HepG2 (cell line): Measurements from ENCODE around the gene FAM117A. TPM values are rescaled to one million over a fixed set of nuclear protein-coding genes. Genes with fewer than 3 reads are reported as not detected.

Source experiments
- ASH2L ChIP-seq: fragments of 300-600, 200-600 bp; sonication (generic); IDR thresholded peaks from 2 replicates; pipeline ENCODE4 v1.7.0; 2017; ENCODE audit warnings: low read depth, mild to moderate bottlenecking, moderate library complexity, mixed read lengths, low read length; ENCODE audit not compliant: insufficient read length
- CENPT ChIP-seq: sonication (generic); formaldehyde crosslinking; IDR thresholded peaks from 2 replicates; pipeline ENCODE4 v1.8.0; 2022; ENCODE audit warnings: low read depth, mild to moderate bottlenecking, moderate library complexity, missing genetic modification reagents
- EEA1 ChIP-seq: sonication (generic); formaldehyde crosslinking; IDR thresholded peaks from 2 replicates; pipeline ENCODE4 v1.5.1; 2020; ENCODE audit warnings: mild to moderate bottlenecking, missing genetic modification reagents, borderline replicate concordance
- HOXA5 ChIP-seq: sonication (generic); formaldehyde crosslinking; IDR thresholded peaks from 2 replicates; pipeline ENCODE4 v1.4.0; 2020; ENCODE audit warnings: missing genetic modification reagents
- KAT7 ChIP-seq: IDR thresholded peaks from 2 replicates; pipeline ENCODE4 v1.6.1; 2018; ENCODE audit warnings: borderline replicate concordance, missing compliant biosample characterization
- NKX3-1 ChIP-seq: sonication (generic); formaldehyde crosslinking; IDR thresholded peaks from 2 replicates; pipeline ENCODE4 v1.5.0; 2020; ENCODE audit warnings: missing genetic modification reagents
- NPAS2 ChIP-seq: sonication (generic); formaldehyde crosslinking; IDR thresholded peaks from 2 replicates; pipeline ENCODE4 v1.8.0; 2022; ENCODE audit warnings: mild to moderate bottlenecking, missing genetic modification reagents, borderline replicate concordance
- SALL1 ChIP-seq: sonication (generic); formaldehyde crosslinking; IDR thresholded peaks from 2 replicates; pipeline ENCODE4 v1.8.0; 2022; ENCODE audit warnings: mild to moderate bottlenecking, missing genetic modification reagents
- TRIM24 ChIP-seq: sonication (generic); formaldehyde crosslinking; IDR thresholded peaks from 2 replicates; pipeline ENCODE4 v1.8.0; 2022; ENCODE audit warnings: mild to moderate bottlenecking, missing genetic modification reagents
- ZBTB7A ChIP-seq: sonication (generic); formaldehyde crosslinking; IDR thresholded peaks from 2 replicates; pipeline ENCODE4 v1.8.0; 2022; ENCODE audit warnings: mild to moderate bottlenecking, missing genetic modification reagents
- ZNF160 ChIP-seq: sonication (generic); formaldehyde crosslinking; IDR thresholded peaks from 2 replicates; pipeline ENCODE4 v1.8.0; 2022; ENCODE audit warnings: mild to moderate bottlenecking, inconsistent platforms, missing genetic modification reagents
- ZNF333 ChIP-seq: sonication (generic); formaldehyde crosslinking; IDR thresholded peaks from 2 replicates; pipeline ENCODE4 v1.4.0; 2020; ENCODE audit warnings: mild to moderate bottlenecking, missing genetic modification reagents, borderline replicate concordance
- ZNF737 ChIP-seq: sonication (generic); formaldehyde crosslinking; IDR thresholded peaks from 2 replicates; pipeline ENCODE4 v1.5.0; 2020; ENCODE audit warnings: missing genetic modification reagents, mild to moderate bottlenecking, borderline replicate concordance
- polyA plus RNA-seq, 8 experiments: library from polyadenylated mRNA; depleted of rRNA in 3 of 8; stranded (reverse) in 7 of 8; unstranded in 1 of 8; fragments of >200 nt; fragmentation: Illumina TruSeq in 4 of 8; extraction: Trizol in 4 of 8; gene quantifications; 2 replicates each; pipeline versions ENCODE4 v1.2.1 to v1.2.3, GENCODE V29; 2011 to 2016; ENCODE audit warnings: low read depth in 4 of 8, missing spikeins in 1 of 8, mixed read lengths in 1 of 8; ENCODE audit not compliant: insufficient read depth in 1 of 8
- total RNA-seq, 5 experiments: library from RNA; depleted of rRNA; stranded (reverse); fragments of >200 nt; fragmentation: Illumina TruSeq; extraction: Trizol; gene quantifications; 2 replicates each; pipeline ENCODE4 v1.2.3, GENCODE V29; 2016; ENCODE audit warnings: low read depth in 1 of 5
- TF ChIP-seq, protein P1 (sequence below): sonication (generic); formaldehyde crosslinking; IDR thresholded peaks from 2 replicates; pipeline ENCODE4 v1.4.0; 2020; ENCODE audit warnings: mild to moderate bottlenecking, missing genetic modification reagents, borderline replicate concordance
- TF ChIP-seq, protein P2 (sequence below): sonication (generic); formaldehyde crosslinking; IDR thresholded peaks from 2 replicates; pipeline ENCODE4 v1.8.1; 2022; ENCODE audit warnings: mild to moderate bottlenecking, missing genetic modification reagents
- TF ChIP-seq, protein P3 (sequence below): sonication (generic); formaldehyde crosslinking; IDR thresholded peaks from 2 replicates; pipeline ENCODE4 v1.5.0; 2020; ENCODE audit warnings: mild to moderate bottlenecking, missing genetic modification reagents, borderline replicate concordance

Gene FAM117A
- total and polyA plus RNA-seq, 2 of the 13 experiments (the other 11 are each of a cell fraction or from before 2014, with no cell fraction given): 12.1 to 19.8 TPM

DNA sequence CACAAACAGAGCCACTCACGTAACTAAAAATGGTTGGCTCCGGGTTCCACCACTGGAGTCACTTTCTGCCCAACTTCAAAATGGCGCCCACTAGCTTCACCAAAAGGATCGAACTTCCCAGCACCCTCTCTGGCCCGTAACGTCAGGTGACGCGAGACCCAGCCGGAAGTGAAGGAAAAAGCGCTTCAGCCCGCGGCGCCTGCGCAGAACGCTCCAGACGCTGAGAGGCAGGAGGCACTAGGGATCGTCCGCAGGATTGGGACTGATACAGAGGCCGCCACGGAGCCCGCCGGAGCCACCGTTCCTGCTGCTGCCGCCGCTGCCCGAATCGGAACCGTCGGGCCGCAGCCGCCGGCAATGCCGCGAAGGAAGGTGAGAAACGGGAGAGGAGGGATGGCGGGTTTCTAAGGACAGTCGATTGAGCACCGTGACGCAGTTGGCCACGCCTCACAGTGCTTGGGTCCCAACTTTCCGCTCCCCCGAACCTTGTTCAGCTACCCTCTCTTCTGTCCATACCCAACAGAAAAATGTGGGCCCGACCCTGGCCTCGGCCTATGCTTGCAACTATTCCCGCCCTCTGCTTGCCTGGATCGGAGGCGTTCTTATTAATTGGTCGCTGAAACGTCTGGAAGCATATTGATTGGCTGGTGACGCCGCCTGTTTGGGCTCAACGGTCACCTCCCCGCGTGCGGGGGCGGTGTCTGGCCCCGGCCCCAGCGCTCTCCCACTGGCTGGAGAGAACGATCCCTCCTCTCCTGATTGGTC lies 24.7 kb upstream of the FAM117A start, which contains the start of gene KAT7 (continued):
- TF ChIP-seq ZNF160 (CRISPR knock-in tag) (peak; percentile 55; the same call in 1 of the 2 replicates), KAT7 (CRISPR knock-in tag) (peak; percentile 77; the same call in 1 of the 2 replicates), EEA1 (CRISPR knock-in tag) (peak; percentile 92; the same call in 1 of the 2 replicates), NPAS2 (no peak), ZNF737 (CRISPR knock-in tag) (peak; percentile 96; the same call in 1 of the 2 replicates), ZBTB7A (no peak), HOXA5 (no peak), SALL1 (CRISPR knock-in tag) (peak; percentile 75), NKX3-1 (no peak; the same call in 1 of the 2 replicates), ZNF333 (no peak; the same call in 1 of the 2 replicates), ASH2L (peak; percentile 97), TRIM24 (CRISPR knock-in tag) (no peak), CENPT (no peak)
- TF ChIP-seq, protein P1, sequence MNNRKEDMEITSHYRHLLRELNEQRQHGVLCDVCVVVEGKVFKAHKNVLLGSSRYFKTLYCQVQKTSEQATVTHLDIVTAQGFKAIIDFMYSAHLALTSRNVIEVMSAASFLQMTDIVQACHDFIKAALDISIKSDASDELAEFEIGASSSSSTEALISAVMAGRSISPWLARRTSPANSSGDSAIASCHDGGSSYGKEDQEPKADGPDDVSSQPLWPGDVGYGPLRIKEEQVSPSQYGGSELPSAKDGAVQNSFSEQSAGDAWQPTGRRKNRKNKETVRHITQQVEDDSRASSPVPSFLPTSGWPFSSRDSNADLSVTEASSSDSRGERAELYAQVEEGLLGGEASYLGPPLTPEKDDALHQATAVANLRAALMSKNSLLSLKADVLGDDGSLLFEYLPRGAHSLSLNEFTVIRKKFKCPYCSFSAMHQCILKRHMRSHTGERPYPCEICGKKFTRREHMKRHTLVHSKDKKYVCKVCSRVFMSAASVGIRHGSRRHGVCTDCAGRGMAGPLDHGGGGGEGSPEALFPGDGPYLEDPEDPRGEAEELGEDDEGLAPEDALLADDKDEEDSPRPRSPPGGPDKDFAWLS (CRISPR knock-in tag): peak; percentile 75; the same call in 1 of the 2 replicates
- TF ChIP-seq, protein P2, sequence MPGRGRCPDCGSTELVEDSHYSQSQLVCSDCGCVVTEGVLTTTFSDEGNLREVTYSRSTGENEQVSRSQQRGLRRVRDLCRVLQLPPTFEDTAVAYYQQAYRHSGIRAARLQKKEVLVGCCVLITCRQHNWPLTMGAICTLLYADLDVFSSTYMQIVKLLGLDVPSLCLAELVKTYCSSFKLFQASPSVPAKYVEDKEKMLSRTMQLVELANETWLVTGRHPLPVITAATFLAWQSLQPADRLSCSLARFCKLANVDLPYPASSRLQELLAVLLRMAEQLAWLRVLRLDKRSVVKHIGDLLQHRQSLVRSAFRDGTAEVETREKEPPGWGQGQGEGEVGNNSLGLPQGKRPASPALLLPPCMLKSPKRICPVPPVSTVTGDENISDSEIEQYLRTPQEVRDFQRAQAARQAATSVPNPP (CRISPR knock-in tag): no peak
- TF ChIP-seq, protein P3, sequence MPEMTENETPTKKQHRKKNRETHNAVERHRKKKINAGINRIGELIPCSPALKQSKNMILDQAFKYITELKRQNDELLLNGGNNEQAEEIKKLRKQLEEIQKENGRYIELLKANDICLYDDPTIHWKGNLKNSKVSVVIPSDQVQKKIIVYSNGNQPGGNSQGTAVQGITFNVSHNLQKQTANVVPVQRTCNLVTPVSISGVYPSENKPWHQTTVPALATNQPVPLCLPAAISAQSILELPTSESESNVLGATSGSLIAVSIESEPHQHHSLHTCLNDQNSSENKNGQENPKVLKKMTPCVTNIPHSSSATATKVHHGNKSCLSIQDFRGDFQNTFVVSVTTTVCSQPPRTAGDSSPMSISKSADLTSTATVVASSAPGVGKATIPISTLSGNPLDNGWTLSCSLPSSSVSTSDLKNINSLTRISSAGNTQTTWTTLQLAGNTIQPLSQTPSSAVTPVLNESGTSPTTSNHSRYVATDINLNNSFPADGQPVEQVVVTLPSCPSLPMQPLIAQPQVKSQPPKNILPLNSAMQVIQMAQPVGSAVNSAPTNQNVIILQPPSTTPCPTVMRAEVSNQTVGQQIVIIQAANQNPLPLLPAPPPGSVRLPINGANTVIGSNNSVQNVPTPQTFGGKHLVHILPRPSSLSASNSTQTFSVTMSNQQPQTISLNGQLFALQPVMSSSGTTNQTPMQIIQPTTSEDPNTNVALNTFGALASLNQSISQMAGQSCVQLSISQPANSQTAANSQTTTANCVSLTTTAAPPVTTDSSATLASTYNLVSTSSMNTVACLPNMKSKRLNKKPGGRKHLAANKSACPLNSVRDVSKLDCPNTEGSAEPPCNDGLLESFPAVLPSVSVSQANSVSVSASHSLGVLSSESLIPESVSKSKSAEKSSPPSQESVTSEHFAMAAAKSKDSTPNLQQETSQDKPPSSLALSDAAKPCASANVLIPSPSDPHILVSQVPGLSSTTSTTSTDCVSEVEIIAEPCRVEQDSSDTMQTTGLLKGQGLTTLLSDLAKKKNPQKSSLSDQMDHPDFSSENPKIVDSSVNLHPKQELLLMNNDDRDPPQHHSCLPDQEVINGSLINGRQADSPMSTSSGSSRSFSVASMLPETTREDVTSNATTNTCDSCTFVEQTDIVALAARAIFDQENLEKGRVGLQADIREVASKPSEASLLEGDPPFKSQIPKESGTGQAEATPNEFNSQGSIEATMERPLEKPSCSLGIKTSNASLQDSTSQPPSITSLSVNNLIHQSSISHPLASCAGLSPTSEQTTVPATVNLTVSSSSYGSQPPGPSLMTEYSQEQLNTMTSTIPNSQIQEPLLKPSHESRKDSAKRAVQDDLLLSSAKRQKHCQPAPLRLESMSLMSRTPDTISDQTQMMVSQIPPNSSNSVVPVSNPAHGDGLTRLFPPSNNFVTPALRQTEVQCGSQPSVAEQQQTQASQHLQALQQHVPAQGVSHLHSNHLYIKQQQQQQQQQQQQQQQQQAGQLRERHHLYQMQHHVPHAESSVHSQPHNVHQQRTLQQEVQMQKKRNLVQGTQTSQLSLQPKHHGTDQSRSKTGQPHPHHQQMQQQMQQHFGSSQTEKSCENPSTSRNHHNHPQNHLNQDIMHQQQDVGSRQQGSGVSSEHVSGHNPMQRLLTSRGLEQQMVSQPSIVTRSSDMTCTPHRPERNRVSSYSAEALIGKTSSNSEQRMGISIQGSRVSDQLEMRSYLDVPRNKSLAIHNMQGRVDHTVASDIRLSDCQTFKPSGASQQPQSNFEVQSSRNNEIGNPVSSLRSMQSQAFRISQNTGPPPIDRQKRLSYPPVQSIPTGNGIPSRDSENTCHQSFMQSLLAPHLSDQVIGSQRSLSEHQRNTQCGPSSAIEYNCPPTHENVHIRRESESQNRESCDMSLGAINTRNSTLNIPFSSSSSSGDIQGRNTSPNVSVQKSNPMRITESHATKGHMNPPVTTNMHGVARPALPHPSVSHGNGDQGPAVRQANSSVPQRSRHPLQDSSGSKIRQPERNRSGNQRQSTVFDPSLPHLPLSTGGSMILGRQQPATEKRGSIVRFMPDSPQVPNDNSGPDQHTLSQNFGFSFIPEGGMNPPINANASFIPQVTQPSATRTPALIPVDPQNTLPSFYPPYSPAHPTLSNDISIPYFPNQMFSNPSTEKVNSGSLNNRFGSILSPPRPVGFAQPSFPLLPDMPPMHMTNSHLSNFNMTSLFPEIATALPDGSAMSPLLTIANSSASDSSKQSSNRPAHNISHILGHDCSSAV: no peak
